ENCODE measurements around the gene GGT5. TPM values are rescaled to one million over a fixed set of nuclear protein-coding genes. Genes with fewer than 3 reads are reported as not detected.
A peak's percentile ranks its signal among the peaks of the same experiment; 100 is the strongest.
"Not testable (repeated sequence)": the region's sequence is repeated elsewhere in the genome, so short reads cannot be mapped to it uniquely, and the experiment has no call there.

The GGT5 gene
- total RNA-seq, 1 donor from 2014 or later, result 21.1 TPM

- H3K36me3 ChIP-seq, result no peaks in the 10 kb centered on the region
- no peaks in the 10 kb centered on the region for H3K27me3 ChIP-seq (ENCODE audit: low read depth)
- intact Hi-C loops (cut with micrococcal nuclease), result no loop called here
- peaks cover 28% of the 10 kb centered on the region for H3K4me1 ChIP-seq
- H3K4me3 ChIP-seq, result no peak overlapping the region
- TF ChIP-seq CTCF (IDR thresholded peaks at IDR 0.05; ENCODE audit: borderline replicate concordance), result no peak
- DNase-seq, result no peak
- no peak overlapping the region for H3K27ac ChIP-seq (replicated peaks)
- no peaks in the 10 kb centered on the region for H3K9me3 ChIP-seq (replicated peaks)
Measured at GRCh38 chr22:24209687-24210086, 35.2 kb downstream of the GGT5 start.

GRCh38 chr22:24209016-24209415 is 35.9 kb downstream of the GGT5 start:
- intact Hi-C loops (cut with micrococcal nuclease), result no loop called here
- H3K27ac ChIP-seq (replicated peaks), result peak overlapping the region; percentile 89
- no peak overlapping the region for H3K4me3 ChIP-seq

GRCh38 chr22:24208012-24208749 is 36.7 kb downstream of the GGT5 start:
- Histone ChIP-seq H3K9me3 (replicated peaks) (no peaks in the 10 kb centered on the region), H3K27me3 (ENCODE audit: low read depth) (no peaks in the 10 kb centered on the region), H3K4me1 (peaks cover 28% of the 10 kb centered on the region), H3K4me3 (peak overlapping the region; percentile 9), H3K36me3 (no peaks in the 10 kb centered on the region), H3K27ac (replicated peaks) (peak overlapping the region; percentile 89)
- intact Hi-C loops (cut with micrococcal nuclease), result no loop called here
- no peak for DNase-seq
- no peak for TF ChIP-seq CTCF (IDR thresholded peaks at IDR 0.05; ENCODE audit: borderline replicate concordance)

More at GRCh38 chr22:24209016-24209415, 35.9 kb downstream of the GGT5 start:
- H3K36me3 ChIP-seq, result no peaks in the 10 kb centered on the region
- no peak for TF ChIP-seq CTCF (IDR thresholded peaks at IDR 0.05; ENCODE audit: borderline replicate concordance)
- no peaks in the 10 kb centered on the region for H3K27me3 ChIP-seq (ENCODE audit: low read depth)
- H3K4me1 ChIP-seq, result peaks cover 28% of the 10 kb centered on the region
- H3K9me3 ChIP-seq (replicated peaks), result no peaks in the 10 kb centered on the region
- DNase-seq, result no peak

- DNase-seq, result no peak
- intact Hi-C loops (cut with micrococcal nuclease), result no loop called here
- no peak for TF ChIP-seq CTCF (IDR thresholded peaks at IDR 0.05; ENCODE audit: borderline replicate concordance)
Measured at GRCh38 chr22:24207264-24208011, 37.4 kb downstream of the GGT5 start.

GRCh38 chr22:24206460-24207263 is 38.2 kb downstream of the GGT5 start:
- intact Hi-C loops (cut with micrococcal nuclease), result not testable (repeated sequence)
- peak overlapping the region; percentile 89 for H3K27ac ChIP-seq (replicated peaks)

More at GRCh38 chr22:24207264-24208011, 37.4 kb downstream of the GGT5 start:
- Histone ChIP-seq H3K4me3 (peak overlapping the region; percentile 9), H3K27ac (replicated peaks) (peak overlapping the region; percentile 89), H3K9me3 (replicated peaks) (no peaks in the 10 kb centered on the region), H3K4me1 (peaks cover 28% of the 10 kb centered on the region), H3K36me3 (no peaks in the 10 kb centered on the region), H3K27me3 (ENCODE audit: low read depth) (no peaks in the 10 kb centered on the region)

More at GRCh38 chr22:24206460-24207263, 38.2 kb downstream of the GGT5 start:
- H3K4me3 ChIP-seq; DNase-seq; H3K36me3 ChIP-seq; H3K9me3 ChIP-seq (replicated peaks); H3K27me3 ChIP-seq (ENCODE audit: low read depth): not testable (repeated sequence)
- H3K4me1 ChIP-seq, result peaks cover 28% of the 10 kb centered on the region
